Epidermal melanocyte (primary cell): ENCODE measurements around the gene CA4.
"Not testable (repeated sequence)": the region's sequence is repeated elsewhere in the genome, so short reads cannot be mapped to it uniquely, and the experiment has no call there.

Experiments used
- DNase-seq: peaks from one replicate; pipeline ENCODE4 v3.0.0; 2011; ENCODE audit warnings: low spot score; ENCODE audit not compliant: insufficient read length

The CA4 gene

GRCh38 chr17:60171753-60172079 is 21.9 kb downstream of the CA4 start:
- no peak for DNase-seq

- DNase-seq: no peak
These were observed 23.6 kb downstream of the CA4 start for GRCh38 chr17:60173304-60173819.

- DNase-seq: no peak
These were observed 24.3 kb downstream of the CA4 start for GRCh38 chr17:60174035-60174434.

GRCh38 chr17:60174767-60175166 is 25.0 kb downstream of the CA4 start:
- DNase-seq: not testable (repeated sequence)

GRCh38 chr17:60176763-60177162 is 27.0 kb downstream of the CA4 start:
- DNase-seq: not testable (repeated sequence)

- not testable (repeated sequence) for DNase-seq
These were observed 28.4 kb downstream of the CA4 start for GRCh38 chr17:60178180-60178579.

GRCh38 chr17:60180380-60180779 is 30.6 kb downstream of the CA4 start:
- DNase-seq: not testable (repeated sequence)

GRCh38 chr17:60186372-60186771 is 36.6 kb downstream of the CA4 start:
- not testable (repeated sequence) for DNase-seq

- not testable (repeated sequence) for DNase-seq
These were observed 37.3 kb downstream of the CA4 start for GRCh38 chr17:60186846-60187745.

- DNase-seq: no peak
These were observed 39.0 kb downstream of the CA4 start for GRCh38 chr17:60188759-60189158.

GRCh38 chr17:60190032-60190431 is 40.3 kb downstream of the CA4 start:
- not testable (repeated sequence) for DNase-seq

GRCh38 chr17:60193032-60193431 is 43.3 kb downstream of the CA4 start:
- not testable (repeated sequence) for DNase-seq

- DNase-seq: no peak
These were observed 43.7 kb downstream of the CA4 start for GRCh38 chr17:60193482-60193881.

- not testable (repeated sequence) for DNase-seq
These were observed 44.4 kb downstream of the CA4 start for GRCh38 chr17:60194141-60194540.

- not testable (repeated sequence) for DNase-seq
These were observed 48.9 kb downstream of the CA4 start for GRCh38 chr17:60198630-60199029.

- not testable (repeated sequence) for DNase-seq
These were observed 56.0 kb downstream of the CA4 start for GRCh38 chr17:60205782-60206181.

- not testable (repeated sequence) for DNase-seq
These were observed 58.5 kb downstream of the CA4 start for GRCh38 chr17:60208302-60208701.
